Adrenal gland (tissue), 5 donors: ENCODE results near the gene CHTOP.
A peak's percentile ranks its signal among the peaks of the same experiment; 100 is the strongest.

Experiments
- POLR2A ChIP-seq, 2 donors: fragments of 450-650 bp; IDR thresholded peaks; one replicate each; pipeline ENCODE4 v1.6.1; 2017; ENCODE audit warnings: antibody characterized with exemption in 2 of 2, mild to moderate bottlenecking in 2 of 2, moderate library complexity in 1 of 2
- TF ChIP-seq, protein P1 (sequence below), 6 experiments: fragments of 450-650 bp in 4 of 6; fragments of 200-600 bp in 2 of 6; sonication (generic) in 1 of 6; IDR thresholded peaks; 1 replicate in 5 of 6; 2 replicates in 1 of 6; pipeline versions ENCODE4 v1.5.1 to v1.8.0; 2016 to 2021; ENCODE audit warnings: antibody characterized with exemption in 6 of 6, mild to moderate bottlenecking in 2 of 6, moderate library complexity in 1 of 6
- donor health status: DM: no; HTN: no; CAD: no.

DNA sequence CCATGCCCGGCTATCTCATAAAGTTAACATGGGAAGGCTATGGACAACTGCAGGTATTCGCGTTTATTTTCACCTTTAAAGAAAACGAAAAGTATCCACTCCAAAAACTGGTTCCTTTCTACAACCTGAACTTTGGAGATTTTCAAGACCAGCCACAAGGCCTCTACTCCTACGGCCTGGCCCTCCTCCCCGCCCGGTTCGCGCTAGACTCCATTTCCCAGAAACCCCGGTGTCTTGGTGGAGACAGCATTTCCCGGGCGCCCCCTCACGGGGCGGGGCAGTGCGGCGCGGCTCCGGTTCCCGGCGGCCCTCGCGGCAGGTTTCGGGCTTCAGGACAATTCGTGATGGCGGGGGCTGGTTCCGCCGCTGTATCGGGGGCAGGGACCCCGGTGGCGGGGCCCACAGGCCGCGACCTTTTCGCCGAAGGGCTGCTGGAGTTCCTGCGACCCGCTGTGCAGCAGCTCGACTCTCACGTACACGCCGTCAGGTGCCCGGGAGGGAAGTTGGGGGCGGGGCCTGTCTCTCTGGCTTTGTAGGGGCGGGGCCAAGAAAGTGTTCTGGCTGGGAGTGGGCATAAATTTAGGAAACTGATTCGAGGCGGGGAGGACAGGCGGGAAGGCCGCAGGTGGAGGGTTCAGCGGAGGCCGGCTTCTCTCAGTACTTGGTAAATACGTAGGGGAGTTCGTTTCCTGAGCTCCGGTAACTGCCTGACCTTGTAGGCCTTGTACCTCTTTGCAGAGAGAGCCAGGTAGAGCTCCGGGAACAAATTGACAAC is 24.7 kb downstream of the CHTOP start, which contains the start of gene SNAPIN:
- TF ChIP-seq, protein P1, sequence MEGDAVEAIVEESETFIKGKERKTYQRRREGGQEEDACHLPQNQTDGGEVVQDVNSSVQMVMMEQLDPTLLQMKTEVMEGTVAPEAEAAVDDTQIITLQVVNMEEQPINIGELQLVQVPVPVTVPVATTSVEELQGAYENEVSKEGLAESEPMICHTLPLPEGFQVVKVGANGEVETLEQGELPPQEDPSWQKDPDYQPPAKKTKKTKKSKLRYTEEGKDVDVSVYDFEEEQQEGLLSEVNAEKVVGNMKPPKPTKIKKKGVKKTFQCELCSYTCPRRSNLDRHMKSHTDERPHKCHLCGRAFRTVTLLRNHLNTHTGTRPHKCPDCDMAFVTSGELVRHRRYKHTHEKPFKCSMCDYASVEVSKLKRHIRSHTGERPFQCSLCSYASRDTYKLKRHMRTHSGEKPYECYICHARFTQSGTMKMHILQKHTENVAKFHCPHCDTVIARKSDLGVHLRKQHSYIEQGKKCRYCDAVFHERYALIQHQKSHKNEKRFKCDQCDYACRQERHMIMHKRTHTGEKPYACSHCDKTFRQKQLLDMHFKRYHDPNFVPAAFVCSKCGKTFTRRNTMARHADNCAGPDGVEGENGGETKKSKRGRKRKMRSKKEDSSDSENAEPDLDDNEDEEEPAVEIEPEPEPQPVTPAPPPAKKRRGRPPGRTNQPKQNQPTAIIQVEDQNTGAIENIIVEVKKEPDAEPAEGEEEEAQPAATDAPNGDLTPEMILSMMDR (IDR thresholded peaks at IDR 0.05), result peak in 1 of 6 experiments; percentile 19
- TF ChIP-seq POLR2A (IDR thresholded peaks at IDR 0.05), result peak; percentile 43 to 53
